Neural crest cell (in vitro differentiated cells): Measurements from ENCODE around the gene TEX19. TPM values are rescaled to one million over a fixed set of nuclear protein-coding genes. Genes with fewer than 3 reads are reported as not detected.

ENCODE experiments used
- DNase-seq: peaks from one replicate; pipeline ENCODE4 v3.0.0; 2021; ENCODE audit warnings: low read depth, mixed read lengths, low spot score
- H3K27ac Mint-ChIP-seq: one replicate; pipeline ENCODE4 v1.8.0; 2021; ENCODE audit warnings: mild to moderate bottlenecking, mixed read lengths; ENCODE audit not compliant: unreplicated experiment
- H3K27me3 Mint-ChIP-seq: 2 replicates; pipeline ENCODE4 v1.8.0; 2021; ENCODE audit warnings: low read depth, mild to moderate bottlenecking, mixed read lengths
- H3K36me3 Mint-ChIP-seq: 2 replicates; pipeline ENCODE4 v1.8.0; 2021; ENCODE audit warnings: low read depth, mild to moderate bottlenecking, mixed read lengths
- H3K4me1 Mint-ChIP-seq: 2 replicates; pipeline ENCODE4 v1.8.0; 2021; ENCODE audit warnings: mixed read lengths
- H3K4me3 Mint-ChIP-seq: one replicate; pipeline ENCODE4 v1.8.0; 2021; ENCODE audit warnings: mild to moderate bottlenecking, mixed read lengths
- H3K9me3 Mint-ChIP-seq: 2 replicates; pipeline ENCODE4 v1.8.0; 2021; ENCODE audit warnings: mixed read lengths
- CTCF ChIP-seq: fragments of 200-600 bp; sonication (generic); conservative IDR thresholded peaks from 2 replicates; pipeline ENCODE4 v1.5.0; 2021; ENCODE audit warnings: antibody characterized with exemption, mild to moderate bottlenecking
- total RNA-seq: library from RNA; stranded (reverse); gene quantifications from 2 replicates; pipeline ENCODE4 v1.2.1, GENCODE V29; 2021

Gene TEX19
- total RNA-seq, 1 donor from 2014 or later = 0.23 TPM

- Mint-ChIP-seq H3K27me3 (peaks cover 83% of the 10 kb centered on the region), H3K9me3 (no peaks in the 10 kb centered on the region), H3K36me3 (no peaks in the 10 kb centered on the region), H3K4me3 (peak within 1 kb of the TSS; percentile 71), H3K27ac (no peak within 1 kb of the TSS), H3K4me1 (peaks cover 15% of the 10 kb centered on the region)
- DNase-seq = no peak
- TF ChIP-seq CTCF = no peak
Observed at GRCh38 chr17:82333279-82334171, 25.5 kb upstream of the TEX19 start, which contains the start of gene SECTM1. SECTM1 (minus strand) TSS chr17:82333766; CDS start chr17:82327240, 6,526 bp downstream.

GRCh38 chr17:82334204-82334621 is 24.8 kb upstream of the TEX19 start:
- no peak overlapping the region for H3K27ac Mint-ChIP-seq
- H3K36me3 Mint-ChIP-seq = no peaks in the 10 kb centered on the region
- H3K9me3 Mint-ChIP-seq = no peaks in the 10 kb centered on the region
- TF ChIP-seq CTCF = no peak
- DNase-seq = no peak
- no peak overlapping the region for H3K4me3 Mint-ChIP-seq
- H3K4me1 Mint-ChIP-seq = peaks cover 22% of the 10 kb centered on the region
- H3K27me3 Mint-ChIP-seq = peaks cover 85% of the 10 kb centered on the region

- no peak for TF ChIP-seq CTCF
- H3K4me3 Mint-ChIP-seq = no peak overlapping the region
- no peak overlapping the region for H3K27ac Mint-ChIP-seq
- no peaks in the 10 kb centered on the region for H3K36me3 Mint-ChIP-seq
- no peaks in the 10 kb centered on the region for H3K9me3 Mint-ChIP-seq
- no peak for DNase-seq
- peaks cover 85% of the 10 kb centered on the region for H3K27me3 Mint-ChIP-seq
- H3K4me1 Mint-ChIP-seq = peaks cover 25% of the 10 kb centered on the region
Observed at GRCh38 chr17:82334622-82335394, 24.2 kb upstream of the TEX19 start.

GRCh38 chr17:82338858-82339633 is 20.0 kb upstream of the TEX19 start:
- Mint-ChIP-seq H3K9me3 (no peaks in the 10 kb centered on the region), H3K36me3 (peaks cover 3% of the 10 kb centered on the region), H3K4me1 (peaks cover 25% of the 10 kb centered on the region), H3K4me3 (no peak overlapping the region), H3K27me3 (peaks cover 55% of the 10 kb centered on the region), H3K27ac (no peak overlapping the region)
- no peak for DNase-seq
- TF ChIP-seq CTCF = no peak
